GM12873 (cell line): Measurements from ENCODE around the gene MRFAP1.

Experiments used
- TF ChIP-seq, protein P1 (sequence below): IDR thresholded peaks from 2 replicates; pipeline ENCODE4 v1.5.1; 2012; ENCODE audit warnings: low read depth, mild to moderate bottlenecking, moderate library complexity, low read length, control low read depth; ENCODE audit not compliant: insufficient read depth; ENCODE audit errors: missing control alignments

MRFAP1 gene

DNA sequence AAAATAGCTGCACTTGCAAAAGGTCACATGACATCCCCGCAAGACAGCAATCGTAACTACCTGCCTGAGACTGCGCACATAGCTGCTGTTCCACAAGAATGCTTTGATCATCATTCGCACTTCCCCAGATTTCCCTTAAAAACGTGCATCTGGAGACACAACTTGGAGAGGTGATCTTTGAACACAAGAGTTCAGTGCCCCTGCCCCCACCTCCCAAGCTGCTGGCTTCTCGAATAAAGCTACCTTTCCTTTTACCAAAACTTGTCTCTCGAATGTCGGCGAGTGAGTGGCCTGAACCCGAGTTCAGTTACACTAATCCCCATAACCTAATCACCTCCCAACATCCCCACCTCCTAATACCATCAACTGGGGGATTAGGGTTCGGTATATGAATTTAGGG is 14.4 kb upstream of the MRFAP1 start:
- TF ChIP-seq, protein P1, sequence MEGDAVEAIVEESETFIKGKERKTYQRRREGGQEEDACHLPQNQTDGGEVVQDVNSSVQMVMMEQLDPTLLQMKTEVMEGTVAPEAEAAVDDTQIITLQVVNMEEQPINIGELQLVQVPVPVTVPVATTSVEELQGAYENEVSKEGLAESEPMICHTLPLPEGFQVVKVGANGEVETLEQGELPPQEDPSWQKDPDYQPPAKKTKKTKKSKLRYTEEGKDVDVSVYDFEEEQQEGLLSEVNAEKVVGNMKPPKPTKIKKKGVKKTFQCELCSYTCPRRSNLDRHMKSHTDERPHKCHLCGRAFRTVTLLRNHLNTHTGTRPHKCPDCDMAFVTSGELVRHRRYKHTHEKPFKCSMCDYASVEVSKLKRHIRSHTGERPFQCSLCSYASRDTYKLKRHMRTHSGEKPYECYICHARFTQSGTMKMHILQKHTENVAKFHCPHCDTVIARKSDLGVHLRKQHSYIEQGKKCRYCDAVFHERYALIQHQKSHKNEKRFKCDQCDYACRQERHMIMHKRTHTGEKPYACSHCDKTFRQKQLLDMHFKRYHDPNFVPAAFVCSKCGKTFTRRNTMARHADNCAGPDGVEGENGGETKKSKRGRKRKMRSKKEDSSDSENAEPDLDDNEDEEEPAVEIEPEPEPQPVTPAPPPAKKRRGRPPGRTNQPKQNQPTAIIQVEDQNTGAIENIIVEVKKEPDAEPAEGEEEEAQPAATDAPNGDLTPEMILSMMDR, result no peak

DNA sequence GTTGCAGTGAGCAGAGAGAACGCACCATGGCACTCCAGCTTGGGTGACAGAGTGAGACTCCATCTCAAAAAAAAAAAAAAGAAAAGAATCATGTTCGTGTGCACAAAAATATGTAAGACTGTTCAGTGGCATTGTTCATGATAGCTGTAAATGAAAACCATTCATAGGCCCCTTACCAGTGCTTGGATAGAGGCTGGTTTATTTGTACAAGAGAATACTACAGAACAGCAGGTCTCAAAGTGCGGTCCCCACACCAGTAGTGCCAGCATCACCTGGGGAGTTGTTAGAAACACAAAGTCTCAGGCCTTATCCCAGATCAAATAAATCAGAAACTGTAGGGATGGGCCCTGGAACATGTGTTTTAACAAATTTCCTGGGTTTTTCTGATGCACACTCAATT is 12.7 kb upstream of the MRFAP1 start:
- TF ChIP-seq, protein P1, result no peak

DNA sequence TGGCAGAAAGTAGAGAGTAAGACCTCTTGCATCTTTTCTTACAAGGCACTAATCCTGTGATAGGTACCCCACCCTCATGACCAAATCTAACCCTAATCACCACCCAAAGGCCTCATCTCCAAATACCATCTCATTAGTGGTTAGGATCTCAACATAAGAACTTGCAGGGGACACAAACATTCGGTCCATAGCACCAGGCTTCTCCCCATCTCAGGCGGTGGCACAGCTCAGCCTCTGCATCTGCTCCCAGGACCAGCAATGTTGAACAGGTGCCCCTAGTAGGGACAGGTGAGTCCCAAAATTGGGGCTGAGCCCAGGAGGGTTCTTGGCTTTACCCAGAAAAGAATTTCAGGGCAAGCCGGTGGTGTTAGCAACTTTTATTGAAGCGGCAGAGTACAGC is 8.4 kb upstream of the MRFAP1 start:
- TF ChIP-seq, protein P1, result no peak

DNA sequence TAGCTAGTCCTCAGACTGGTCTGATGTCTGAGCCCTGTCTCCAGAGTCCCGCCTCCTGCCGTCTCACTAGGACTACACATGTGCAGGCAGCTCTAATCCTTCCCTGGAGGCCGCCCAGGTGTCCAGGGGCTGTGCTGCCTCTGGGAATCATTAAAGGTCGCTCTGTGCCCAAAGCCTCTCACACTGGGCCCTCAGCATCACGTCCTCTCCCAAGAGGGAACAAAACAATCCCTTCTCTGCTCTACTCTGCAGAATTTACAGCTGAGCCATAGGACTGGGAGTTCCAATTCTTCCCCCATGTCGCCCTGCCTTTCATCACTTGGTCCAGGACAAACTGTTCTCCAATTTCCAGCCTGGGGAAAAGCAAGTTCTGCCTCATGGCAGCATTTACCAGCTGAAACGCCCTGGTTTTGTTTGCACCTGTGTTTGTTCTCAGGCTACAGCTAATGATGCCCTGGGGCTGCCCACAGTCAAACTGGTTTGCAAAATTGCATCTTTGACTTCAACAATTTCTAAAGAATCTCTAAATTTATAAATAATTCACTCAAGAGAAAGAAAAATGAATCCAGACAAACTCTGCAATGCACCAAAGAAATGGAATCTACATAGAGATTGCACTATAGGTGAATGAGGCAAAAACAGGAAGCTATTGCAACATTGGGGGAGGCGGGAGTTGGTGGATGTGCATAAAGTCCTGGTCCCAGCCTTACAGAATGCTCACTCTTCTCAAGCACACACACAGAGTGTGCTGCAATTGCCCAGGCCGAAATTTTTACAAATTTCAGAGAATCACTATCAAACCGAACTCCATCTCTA is 7.2 kb upstream of the MRFAP1 start:
- TF ChIP-seq, protein P1, result no peak

DNA sequence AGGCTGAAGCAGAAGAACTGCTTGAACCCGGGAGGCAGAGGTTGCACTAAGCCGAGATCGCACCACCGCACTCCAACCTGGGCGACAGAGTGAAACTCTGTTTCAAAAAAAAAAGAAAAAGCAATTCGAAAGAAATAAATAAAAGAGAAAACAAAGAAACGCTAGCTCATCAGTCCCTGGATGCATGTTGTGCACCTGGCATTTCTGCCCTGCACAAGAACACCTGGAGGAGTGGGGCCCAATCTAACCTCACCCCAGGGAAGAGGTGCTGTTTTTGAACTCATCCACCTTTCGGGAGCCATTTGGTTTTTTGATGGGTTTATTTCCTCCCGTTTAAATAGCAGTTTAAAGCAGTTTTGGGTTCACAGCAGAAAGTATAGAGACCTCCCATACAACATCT is 5.7 kb upstream of the MRFAP1 start:
- TF ChIP-seq, protein P1, result no peak

DNA sequence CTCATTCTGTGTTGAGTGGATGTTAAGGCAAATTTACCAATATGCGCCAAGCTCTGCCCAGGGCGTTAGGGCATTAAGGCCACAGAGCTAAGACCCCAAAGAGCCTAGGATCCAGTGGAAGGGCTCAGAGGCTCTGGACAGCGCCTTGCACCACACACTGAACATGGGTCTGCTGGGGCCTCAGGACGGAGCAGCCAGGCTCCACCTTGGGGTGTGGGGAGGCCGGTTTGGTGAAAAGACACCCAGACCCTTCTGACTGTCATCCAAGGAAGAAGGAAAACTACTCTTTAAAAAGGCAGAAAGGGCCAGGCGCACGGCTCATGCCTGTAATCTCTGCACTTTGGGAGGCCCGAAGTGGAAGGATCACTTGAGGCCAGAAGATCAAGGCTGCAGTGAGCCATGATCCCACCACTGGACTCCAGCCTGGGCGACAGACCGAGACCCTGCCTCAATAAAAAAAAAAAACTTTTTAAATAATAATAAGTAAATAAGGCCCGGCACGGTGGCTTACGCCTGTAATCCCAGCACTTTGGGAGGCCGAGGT is 1.3 kb upstream of the MRFAP1 start:
- TF ChIP-seq, protein P1, result no peak

DNA sequence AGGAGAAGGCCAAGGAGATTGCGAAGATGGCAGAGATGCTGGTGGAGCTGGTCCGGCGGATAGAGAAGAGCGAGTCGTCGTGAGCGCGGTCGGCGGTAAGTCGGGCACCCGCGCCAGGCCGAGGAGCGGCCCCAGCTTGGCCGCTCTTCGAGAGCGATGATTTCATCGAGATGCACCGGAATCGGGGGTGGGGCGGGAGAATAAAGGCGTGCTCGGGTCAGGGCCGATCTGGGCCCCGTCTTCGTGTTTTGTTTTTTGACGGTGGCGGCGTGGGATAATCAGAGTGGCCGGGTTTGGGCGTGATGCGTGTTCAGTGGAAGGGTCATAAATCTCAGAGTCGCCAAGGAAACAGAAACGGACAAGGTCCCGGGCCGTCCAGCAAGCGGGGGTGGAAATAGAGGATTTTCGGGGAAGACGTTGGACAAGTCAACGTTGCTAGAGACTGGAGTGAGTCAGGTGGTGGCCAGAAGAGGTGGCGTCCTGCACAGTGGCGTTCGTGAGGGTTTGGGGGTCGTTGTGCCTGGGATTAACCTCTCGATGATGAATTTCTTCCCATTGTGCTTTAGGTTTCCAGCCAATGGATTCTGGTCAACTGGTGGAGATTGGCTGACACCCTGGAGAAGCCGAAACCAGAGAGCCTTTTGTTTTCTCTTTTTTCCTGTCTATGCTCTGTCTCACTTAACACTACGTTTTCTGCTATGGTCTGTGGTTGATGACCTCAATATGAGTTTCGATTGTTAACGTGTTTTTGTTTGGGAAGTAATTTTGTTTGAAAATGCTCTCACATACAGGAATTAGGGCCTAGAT is 882 bp downstream of the MRFAP1 start:
- TF ChIP-seq, protein P1, result no peak
